ENCODE measurements around the gene BEST4.
"Not testable (repeated sequence)": the region's sequence is repeated elsewhere in the genome, so short reads cannot be mapped to it uniquely, and the experiment has no call there.

BEST4 gene

DNA sequence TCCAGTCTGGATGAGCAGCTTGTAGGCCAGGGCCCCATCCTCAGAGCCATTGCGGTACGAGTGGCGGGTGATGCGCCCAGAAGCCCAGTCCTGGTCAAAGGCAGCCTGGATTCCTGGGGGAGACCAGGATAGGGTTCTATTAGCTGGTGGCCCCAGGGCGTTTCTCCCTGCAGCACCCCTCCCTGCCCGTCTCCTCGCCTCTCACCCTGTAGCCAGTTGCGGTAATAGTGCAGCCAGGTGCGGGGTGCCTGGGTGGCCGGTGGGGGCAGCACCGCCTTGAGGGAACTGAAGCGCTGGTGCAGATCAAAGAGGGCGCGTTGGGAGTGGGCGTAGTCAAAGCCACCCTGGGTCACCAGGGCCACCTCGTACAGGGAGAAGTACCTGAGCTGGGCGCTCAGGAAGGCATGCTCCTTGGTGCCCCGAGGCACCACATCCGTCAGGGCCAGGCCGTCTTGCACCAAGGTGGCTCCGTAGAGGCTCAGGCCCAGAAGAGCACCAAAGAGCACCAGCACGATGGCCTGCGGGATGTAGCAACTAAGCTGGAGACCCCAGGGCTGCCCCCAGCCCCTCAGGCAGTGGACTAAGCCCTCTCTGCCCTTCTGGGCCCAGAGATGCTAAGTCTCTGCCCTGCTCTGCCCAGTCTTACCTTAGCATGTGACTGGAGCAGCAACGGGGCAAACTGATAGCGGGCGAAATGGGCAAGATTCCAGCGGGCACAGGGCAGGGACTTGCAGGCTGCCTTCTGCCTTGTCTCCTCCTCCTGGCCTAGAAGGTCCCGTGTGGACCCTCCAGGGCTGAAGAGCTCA is 39.4 kb upstream of the BEST4 start:
- H3K36me3 ChIP-seq: no peaks in the 10 kb centered on the region
- no peaks in the 10 kb centered on the region for H3K27me3 ChIP-seq (ENCODE audit: insufficient read depth, low read depth, severe bottlenecking)
- no peak overlapping the region for H3K4me3 ChIP-seq (ENCODE audit: low read depth, low read length)
- H3K9me3 ChIP-seq (ENCODE audit: severe bottlenecking): no peaks in the 10 kb centered on the region
- H3K27ac ChIP-seq: no peak overlapping the region
- TF ChIP-seq, protein P1, sequence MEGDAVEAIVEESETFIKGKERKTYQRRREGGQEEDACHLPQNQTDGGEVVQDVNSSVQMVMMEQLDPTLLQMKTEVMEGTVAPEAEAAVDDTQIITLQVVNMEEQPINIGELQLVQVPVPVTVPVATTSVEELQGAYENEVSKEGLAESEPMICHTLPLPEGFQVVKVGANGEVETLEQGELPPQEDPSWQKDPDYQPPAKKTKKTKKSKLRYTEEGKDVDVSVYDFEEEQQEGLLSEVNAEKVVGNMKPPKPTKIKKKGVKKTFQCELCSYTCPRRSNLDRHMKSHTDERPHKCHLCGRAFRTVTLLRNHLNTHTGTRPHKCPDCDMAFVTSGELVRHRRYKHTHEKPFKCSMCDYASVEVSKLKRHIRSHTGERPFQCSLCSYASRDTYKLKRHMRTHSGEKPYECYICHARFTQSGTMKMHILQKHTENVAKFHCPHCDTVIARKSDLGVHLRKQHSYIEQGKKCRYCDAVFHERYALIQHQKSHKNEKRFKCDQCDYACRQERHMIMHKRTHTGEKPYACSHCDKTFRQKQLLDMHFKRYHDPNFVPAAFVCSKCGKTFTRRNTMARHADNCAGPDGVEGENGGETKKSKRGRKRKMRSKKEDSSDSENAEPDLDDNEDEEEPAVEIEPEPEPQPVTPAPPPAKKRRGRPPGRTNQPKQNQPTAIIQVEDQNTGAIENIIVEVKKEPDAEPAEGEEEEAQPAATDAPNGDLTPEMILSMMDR (IDR thresholded peaks at IDR 0.05; ENCODE audit: low read depth, low read length): no peak
- DNase-seq: no peak

DNA sequence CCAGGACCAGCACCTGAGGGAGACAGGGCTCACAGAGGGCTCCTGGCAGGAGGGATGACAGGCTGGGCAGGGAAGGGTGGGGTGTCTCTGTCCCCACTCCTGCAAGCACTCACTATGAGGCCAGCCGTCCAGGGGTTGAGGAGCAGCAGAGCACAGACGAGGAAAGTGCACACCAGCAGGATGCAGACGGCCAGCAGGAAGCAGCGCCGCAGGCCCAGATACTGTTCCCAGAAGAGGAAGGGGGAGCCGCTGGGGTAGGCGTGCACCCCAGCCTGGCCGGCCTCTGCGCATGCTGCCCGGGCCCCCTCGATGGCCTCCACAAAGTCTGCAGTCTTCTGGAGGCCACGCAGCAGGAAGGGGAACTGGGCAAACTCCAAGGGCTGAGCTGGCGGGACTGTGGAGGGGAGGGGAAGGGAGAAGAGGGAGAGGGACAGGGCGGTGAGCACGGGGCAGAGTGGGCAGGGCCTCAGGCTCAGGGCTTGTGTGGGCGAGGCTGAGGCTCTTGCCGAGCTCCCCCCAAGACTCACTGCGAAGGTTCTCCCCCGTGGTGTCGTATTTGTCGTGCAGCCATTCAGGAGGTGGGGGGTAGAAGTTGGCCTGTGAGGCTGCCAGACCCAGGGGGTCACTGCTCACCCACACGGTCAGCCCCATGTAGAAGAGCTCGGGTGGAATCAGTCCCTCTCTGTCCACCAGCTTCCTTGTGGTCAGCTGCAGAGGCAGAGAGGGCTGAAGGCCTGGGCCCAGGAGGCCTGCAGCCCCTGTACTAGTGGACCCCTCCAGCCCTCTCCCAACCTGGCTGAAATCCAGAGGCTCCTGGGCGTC is 38.6 kb upstream of the BEST4 start:
- H3K9me3 ChIP-seq (ENCODE audit: severe bottlenecking): no peaks in the 10 kb centered on the region
- no peaks in the 10 kb centered on the region for H3K27me3 ChIP-seq (ENCODE audit: insufficient read depth, low read depth, severe bottlenecking)
- no peak for DNase-seq
- TF ChIP-seq, protein P1 (IDR thresholded peaks at IDR 0.05; ENCODE audit: low read depth, low read length): no peak
- H3K27ac ChIP-seq: no peak overlapping the region
- no peak overlapping the region for H3K4me3 ChIP-seq (ENCODE audit: low read depth, low read length)
- H3K36me3 ChIP-seq: no peaks in the 10 kb centered on the region

DNA sequence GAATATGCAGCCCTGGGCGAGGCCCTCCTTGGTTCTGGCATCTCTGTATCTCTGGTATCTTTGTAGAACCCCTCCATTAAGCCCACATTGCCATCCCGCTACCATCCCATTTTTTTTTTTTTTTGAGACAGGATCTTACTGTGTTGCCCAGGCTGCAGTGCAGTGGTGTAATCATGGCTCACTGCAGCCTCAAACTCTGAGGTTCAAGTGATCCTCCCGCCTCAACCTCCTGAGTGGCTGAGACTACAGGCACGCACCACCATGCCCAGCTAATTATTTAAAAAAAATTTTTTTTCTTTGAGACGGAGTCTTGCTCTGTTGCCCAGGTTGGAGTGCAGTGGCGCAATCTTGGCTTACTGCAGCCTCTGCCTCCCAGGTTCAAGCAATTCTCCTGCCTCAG is 36.4 kb upstream of the BEST4 start:
- not testable (repeated sequence) for DNase-seq; H3K36me3 ChIP-seq; H3K27me3 ChIP-seq (ENCODE audit: insufficient read depth, low read depth, severe bottlenecking); H3K4me3 ChIP-seq (ENCODE audit: low read depth, low read length); H3K27ac ChIP-seq; H3K9me3 ChIP-seq (ENCODE audit: severe bottlenecking)

GRCh38 chr1:44822981-44823451 is 35.0 kb upstream of the BEST4 start:
- DNase-seq: no peak
- H3K4me3 ChIP-seq (ENCODE audit: low read depth, low read length): no peak overlapping the region
- TF ChIP-seq, protein P1 (IDR thresholded peaks at IDR 0.05; ENCODE audit: low read depth, low read length): no peak
- no peaks in the 10 kb centered on the region for H3K27me3 ChIP-seq (ENCODE audit: insufficient read depth, low read depth, severe bottlenecking)
- no peak overlapping the region for H3K27ac ChIP-seq
- H3K36me3 ChIP-seq: no peaks in the 10 kb centered on the region
- H3K9me3 ChIP-seq (ENCODE audit: severe bottlenecking): no peaks in the 10 kb centered on the region

- no peak overlapping the region for H3K27ac ChIP-seq
- DNase-seq: no peak
These were observed 34.2 kb upstream of the BEST4 start for GRCh38 chr1:44822131-44822701.

More at GRCh38 chr1:44822131-44822701, 34.2 kb upstream of the BEST4 start:
- no peaks in the 10 kb centered on the region for H3K9me3 ChIP-seq (ENCODE audit: severe bottlenecking)
- TF ChIP-seq, protein P1 (IDR thresholded peaks at IDR 0.05; ENCODE audit: low read depth, low read length): no peak
- H3K27me3 ChIP-seq (ENCODE audit: insufficient read depth, low read depth, severe bottlenecking): no peaks in the 10 kb centered on the region
- H3K4me3 ChIP-seq (ENCODE audit: low read depth, low read length): no peak overlapping the region
- no peaks in the 10 kb centered on the region for H3K36me3 ChIP-seq
